Astrocyte of the spinal cord (primary cell): Measurements from ENCODE around the gene ATF1.

ENCODE experiments used
- DNase-seq: peaks from one replicate; pipeline ENCODE4 v3.0.0; 2011; ENCODE audit warnings: low read depth, low spot score
- H3K4me3 ChIP-seq: 2 replicates; pipeline ENCODE4 v1.5.1; 2011; ENCODE audit warnings: low read depth, mild to moderate bottlenecking, low read length, moderate library complexity
- in situ Hi-C: cut with HindIII; loops from 2 replicates; pipeline ENCODE4 v1.10.0; 2017; ENCODE audit warnings: low sequenced_read_pairs
- TF ChIP-seq, protein P1 (sequence below): IDR thresholded peaks from 2 replicates; pipeline ENCODE4 v1.5.1; 2012; ENCODE audit warnings: low read depth, mild to moderate bottlenecking, low read length, inconsistent platforms

Gene ATF1

DNA sequence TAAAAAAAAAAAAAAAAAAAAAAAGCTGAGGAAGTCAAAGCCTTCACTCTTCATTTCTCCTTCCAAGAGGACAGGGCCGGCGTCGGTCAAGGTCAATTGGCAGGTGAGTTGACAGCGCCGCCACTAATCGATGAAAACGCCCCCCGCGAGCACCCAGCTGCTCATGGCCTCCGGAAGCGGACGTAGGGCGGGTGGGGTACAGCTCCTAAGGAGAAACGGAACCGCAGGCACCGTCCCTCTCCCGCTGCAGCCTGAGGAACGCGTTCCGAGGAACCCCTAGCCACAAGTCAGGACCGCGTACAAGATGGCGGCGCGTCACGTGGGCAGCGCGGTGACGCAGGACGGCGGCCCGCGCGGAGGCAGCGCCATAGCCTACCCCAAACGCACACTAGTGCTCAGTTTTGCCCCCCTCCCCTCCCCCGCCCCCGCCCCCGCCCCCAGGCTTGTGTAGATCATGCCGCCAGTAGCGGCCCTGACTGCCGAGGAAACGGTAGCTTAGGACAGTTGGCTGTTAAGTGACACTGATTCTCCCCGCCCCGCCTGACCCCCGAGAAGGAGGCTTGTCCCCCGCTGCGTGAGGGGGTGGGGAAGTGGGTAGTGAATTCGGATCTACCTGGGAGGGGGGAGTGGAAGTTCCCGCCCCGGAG lies at the start of gene ATF1:
TSS of gene ATF1 (plus strand) at position 463 of the 647 bp plus-strand sequence. CDS start 16,045 bp downstream, outside the sequence.
- TF ChIP-seq, protein P1, sequence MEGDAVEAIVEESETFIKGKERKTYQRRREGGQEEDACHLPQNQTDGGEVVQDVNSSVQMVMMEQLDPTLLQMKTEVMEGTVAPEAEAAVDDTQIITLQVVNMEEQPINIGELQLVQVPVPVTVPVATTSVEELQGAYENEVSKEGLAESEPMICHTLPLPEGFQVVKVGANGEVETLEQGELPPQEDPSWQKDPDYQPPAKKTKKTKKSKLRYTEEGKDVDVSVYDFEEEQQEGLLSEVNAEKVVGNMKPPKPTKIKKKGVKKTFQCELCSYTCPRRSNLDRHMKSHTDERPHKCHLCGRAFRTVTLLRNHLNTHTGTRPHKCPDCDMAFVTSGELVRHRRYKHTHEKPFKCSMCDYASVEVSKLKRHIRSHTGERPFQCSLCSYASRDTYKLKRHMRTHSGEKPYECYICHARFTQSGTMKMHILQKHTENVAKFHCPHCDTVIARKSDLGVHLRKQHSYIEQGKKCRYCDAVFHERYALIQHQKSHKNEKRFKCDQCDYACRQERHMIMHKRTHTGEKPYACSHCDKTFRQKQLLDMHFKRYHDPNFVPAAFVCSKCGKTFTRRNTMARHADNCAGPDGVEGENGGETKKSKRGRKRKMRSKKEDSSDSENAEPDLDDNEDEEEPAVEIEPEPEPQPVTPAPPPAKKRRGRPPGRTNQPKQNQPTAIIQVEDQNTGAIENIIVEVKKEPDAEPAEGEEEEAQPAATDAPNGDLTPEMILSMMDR: no peak
- in situ Hi-C loops: no loop called here
- H3K4me3 ChIP-seq: peak within 1 kb of the TSS; percentile 88
- peak; percentile 95 for DNase-seq

DNA sequence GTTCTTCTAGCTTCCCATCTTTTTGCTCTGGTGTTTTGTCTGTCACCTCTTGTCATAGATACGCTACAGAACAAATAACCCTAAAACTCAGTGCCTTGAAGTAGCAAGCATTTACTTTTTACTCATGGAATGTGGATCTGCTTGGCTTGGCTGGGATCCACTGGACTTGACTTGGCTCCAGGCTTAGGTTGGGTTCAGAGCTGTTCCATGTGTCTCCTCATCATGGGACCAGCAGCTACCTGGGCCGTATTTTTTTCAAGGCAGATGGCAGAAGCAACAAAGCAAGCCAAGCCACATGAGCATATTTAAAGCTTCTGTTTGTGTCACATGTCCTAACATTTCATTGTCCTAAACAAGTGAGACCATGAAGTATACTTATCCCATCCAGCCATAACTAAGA lies 48.7 kb upstream of the ATF1 start:
- DNase-seq: no peak
- in situ Hi-C loops: no loop called here
- TF ChIP-seq, protein P1: no peak
- H3K4me3 ChIP-seq: no peak overlapping the region

DNA sequence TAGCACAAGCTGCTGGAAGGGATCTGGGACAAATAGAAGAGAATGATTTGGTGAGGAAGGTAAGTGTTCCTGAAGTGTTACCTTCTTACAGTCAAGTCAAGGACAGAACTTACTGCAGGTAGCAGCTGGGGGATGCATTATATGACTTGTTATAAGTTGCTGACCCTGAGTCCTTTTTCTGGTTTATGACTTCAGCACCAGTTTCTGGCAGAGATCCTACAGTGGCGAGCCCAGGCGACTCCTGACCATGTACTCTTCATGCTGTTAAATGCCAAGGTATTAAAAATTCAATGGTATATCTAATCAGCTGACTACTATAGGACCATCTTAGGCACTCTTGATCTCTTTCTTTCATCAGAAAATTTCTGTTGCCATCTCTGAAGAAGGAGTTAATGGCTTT lies 45.1 kb upstream of the ATF1 start:
- no peak overlapping the region for H3K4me3 ChIP-seq
- in situ Hi-C loops: no loop called here
- DNase-seq: no peak
- TF ChIP-seq, protein P1: no peak

DNA sequence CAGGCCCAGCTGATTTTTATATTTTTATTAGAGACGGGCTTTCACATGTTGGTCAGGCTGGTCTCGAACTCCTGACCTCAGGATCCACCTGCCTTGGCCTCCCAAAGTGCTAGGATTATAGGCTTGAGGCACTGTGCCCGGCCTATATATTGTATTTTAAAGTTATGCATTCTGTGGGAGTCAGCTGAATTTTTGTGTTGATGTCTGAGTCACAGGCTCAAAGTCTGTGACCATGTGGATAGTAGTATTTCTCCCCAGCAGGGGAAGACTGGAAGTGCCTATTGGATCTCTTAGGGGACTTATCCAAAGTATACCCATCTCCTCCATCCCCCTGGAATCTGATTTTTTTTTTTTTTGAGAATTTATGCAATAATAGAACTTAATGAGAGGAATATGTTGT lies 43.8 kb upstream of the ATF1 start:
- DNase-seq: no peak
- in situ Hi-C loops: no loop called here
- no peak overlapping the region for H3K4me3 ChIP-seq
- TF ChIP-seq, protein P1: no peak

DNA sequence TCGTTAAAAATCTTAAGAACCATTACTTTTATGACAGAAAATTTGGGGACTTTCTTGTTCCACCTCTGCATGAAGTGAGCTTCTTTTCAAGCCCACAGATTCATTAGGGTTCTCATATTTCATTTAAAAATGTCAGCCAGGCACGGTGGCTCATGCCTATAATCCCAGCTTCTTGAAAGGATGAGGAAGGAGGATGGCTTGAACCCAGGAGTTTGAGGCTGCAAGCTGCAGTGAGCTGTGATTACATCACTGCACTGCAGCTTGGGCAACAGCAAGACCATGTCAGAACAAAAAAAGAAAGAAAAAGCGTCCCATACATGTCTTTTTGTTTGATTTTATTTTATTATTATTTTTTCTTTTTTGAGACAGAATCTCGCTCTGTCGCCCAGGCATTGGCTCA lies 43.4 kb upstream of the ATF1 start:
- no peak overlapping the region for H3K4me3 ChIP-seq
- DNase-seq: no peak
- TF ChIP-seq, protein P1: no peak
- in situ Hi-C loops: no loop called here

DNA sequence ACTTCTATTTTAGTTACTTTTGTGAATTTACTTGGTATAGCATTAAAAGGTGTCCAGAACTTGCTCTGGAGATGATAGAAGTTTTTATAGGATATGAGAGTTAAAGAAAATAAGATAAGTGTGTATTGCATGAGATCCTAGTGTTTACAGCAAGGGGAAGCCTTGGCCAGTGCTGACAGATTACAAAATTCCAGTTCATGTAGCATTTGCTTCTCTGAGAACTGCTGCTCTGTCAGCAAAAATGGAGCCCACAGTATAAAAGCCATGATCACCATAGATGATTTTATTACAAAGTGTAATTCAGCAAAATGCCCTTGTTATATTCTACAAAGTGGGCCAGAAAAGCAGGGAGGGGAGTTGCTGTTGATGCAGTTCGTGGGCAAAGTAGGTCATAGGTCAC lies 40.0 kb upstream of the ATF1 start:
- H3K4me3 ChIP-seq: no peak overlapping the region
- in situ Hi-C loops: no loop called here
- DNase-seq: no peak
- TF ChIP-seq, protein P1: no peak
